Memory B cell (primary cell): ENCODE measurements around the gene DDX49.
"Not testable (repeated sequence)": the region's sequence is repeated elsewhere in the genome, so short reads cannot be mapped to it uniquely, and the experiment has no call there.

Experiments
- ATAC-seq: fragments of 150-1000 bp; cut with Tn5 transposase; 2 replicates; pipeline ENCODE4 v1.10.0; 2021; ENCODE audit warnings: low read depth, mild to moderate bottlenecking, moderate library complexity
- DNase-seq, 2 donors: peaks; one replicate each; pipeline ENCODE4 v3.0.0; 2022; ENCODE audit warnings: low spot score in 2 of 2
- H3K27ac Mint-ChIP-seq: one replicate; pipeline ENCODE4 v1.8.0; 2022; ENCODE audit warnings: mild to moderate bottlenecking, moderate library complexity, mixed read lengths
- H3K27me3 Mint-ChIP-seq: one replicate; pipeline ENCODE4 v1.8.0; 2022; ENCODE audit warnings: mixed read lengths
- H3K36me3 Mint-ChIP-seq: one replicate; pipeline ENCODE4 v1.8.0; 2022; ENCODE audit warnings: mild to moderate bottlenecking, mixed read lengths
- H3K4me1 Mint-ChIP-seq: one replicate; pipeline ENCODE4 v1.8.0; 2022; ENCODE audit warnings: mixed read lengths
- H3K4me3 Mint-ChIP-seq: one replicate; pipeline ENCODE4 v1.8.0; 2022; ENCODE audit warnings: mild to moderate bottlenecking, moderate library complexity, mixed read lengths
- H3K9me3 Mint-ChIP-seq: one replicate; pipeline ENCODE4 v1.8.0; 2022; ENCODE audit warnings: mixed read lengths

Gene DDX49

GRCh38 chr19:18900700-18901481 is 18.6 kb upstream of the DDX49 start:
- Mint-ChIP-seq H3K27ac (no peak overlapping the region), H3K4me3 (no peak overlapping the region), H3K9me3 (no peaks in the 10 kb centered on the region), H3K27me3 (peaks cover 8% of the 10 kb centered on the region), H3K4me1 (peaks cover 8% of the 10 kb centered on the region), H3K36me3 (peaks cover 15% of the 10 kb centered on the region)
- no peak for DNase-seq
- no peak for ATAC-seq

DNA sequence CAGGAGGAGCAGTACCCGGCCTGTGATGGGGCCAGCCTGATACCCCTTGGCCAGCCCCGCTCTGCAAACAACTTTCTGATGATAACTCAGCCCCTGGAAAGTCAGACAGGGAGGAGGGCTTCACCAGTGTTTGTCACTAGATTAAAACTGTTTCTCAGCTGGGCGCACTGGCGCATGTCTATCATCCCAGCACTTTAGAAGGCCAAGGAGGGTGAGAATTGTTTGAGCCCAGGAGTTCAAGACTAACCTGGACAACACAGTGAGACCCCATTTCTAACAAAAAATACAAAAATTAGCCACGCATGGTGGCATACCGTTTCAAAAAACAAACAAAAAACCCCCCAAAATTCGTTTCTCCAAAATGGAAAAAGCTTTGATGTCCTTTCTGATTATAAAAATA is 18.0 kb upstream of the DDX49 start:
- Mint-ChIP-seq H3K36me3 (peaks cover 19% of the 10 kb centered on the region), H3K4me3 (no peak overlapping the region), H3K27ac (no peak overlapping the region), H3K9me3 (no peaks in the 10 kb centered on the region), H3K27me3 (peaks cover 6% of the 10 kb centered on the region), H3K4me1 (peaks cover 5% of the 10 kb centered on the region)
- ATAC-seq: no peak
- no peak for DNase-seq

GRCh38 chr19:18902519-18902918 is 17.0 kb upstream of the DDX49 start:
- H3K27ac Mint-ChIP-seq, H3K9me3 Mint-ChIP-seq, H3K4me1 Mint-ChIP-seq, ATAC-seq, DNase-seq, H3K4me3 Mint-ChIP-seq, H3K27me3 Mint-ChIP-seq: not testable (repeated sequence)
- H3K36me3 Mint-ChIP-seq: peaks cover 19% of the 10 kb centered on the region

GRCh38 chr19:18903156-18904037 is 16.1 kb upstream of the DDX49 start:
- Mint-ChIP-seq H3K36me3 (peaks cover 19% of the 10 kb centered on the region), H3K9me3 (no peaks in the 10 kb centered on the region), H3K4me1 (no peaks in the 10 kb centered on the region), H3K4me3 (no peak overlapping the region), H3K27ac (no peak overlapping the region), H3K27me3 (no peaks in the 10 kb centered on the region)
- no peak for ATAC-seq
- DNase-seq: no peak

GRCh38 chr19:18904334-18905057 is 15.0 kb upstream of the DDX49 start:
- no peaks in the 10 kb centered on the region for H3K9me3 Mint-ChIP-seq
- no peak overlapping the region for H3K27ac Mint-ChIP-seq
- H3K27me3 Mint-ChIP-seq: no peaks in the 10 kb centered on the region
- H3K36me3 Mint-ChIP-seq: peaks cover 18% of the 10 kb centered on the region
- H3K4me3 Mint-ChIP-seq: no peak overlapping the region
- DNase-seq (no peak), ATAC-seq (no peak)
- no peaks in the 10 kb centered on the region for H3K4me1 Mint-ChIP-seq

DNA sequence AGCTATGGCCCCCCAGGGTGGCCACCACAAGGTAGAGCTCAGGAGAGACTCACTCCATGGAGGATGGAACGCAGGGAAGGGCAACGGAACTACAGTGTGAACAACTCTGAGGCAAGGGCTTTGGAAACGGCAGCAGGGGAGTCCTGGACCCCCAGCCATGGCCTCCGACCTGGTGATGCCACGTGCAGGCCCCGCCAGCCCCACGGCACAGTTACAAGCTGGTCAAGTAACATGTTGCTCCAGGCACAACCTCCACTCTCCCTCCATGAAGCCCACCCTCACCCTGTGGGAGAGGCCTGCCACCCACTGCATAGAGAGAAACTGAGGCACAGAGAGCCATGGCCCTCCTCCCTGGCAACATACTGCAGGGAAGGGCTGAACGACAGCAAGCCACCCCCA is 14.5 kb upstream of the DDX49 start:
- H3K27me3 Mint-ChIP-seq: no peaks in the 10 kb centered on the region
- no peak overlapping the region for H3K4me3 Mint-ChIP-seq
- no peak for DNase-seq
- no peaks in the 10 kb centered on the region for H3K4me1 Mint-ChIP-seq
- peaks cover 15% of the 10 kb centered on the region for H3K36me3 Mint-ChIP-seq
- no peak overlapping the region for H3K27ac Mint-ChIP-seq
- no peak for ATAC-seq
- H3K9me3 Mint-ChIP-seq: no peaks in the 10 kb centered on the region

DNA sequence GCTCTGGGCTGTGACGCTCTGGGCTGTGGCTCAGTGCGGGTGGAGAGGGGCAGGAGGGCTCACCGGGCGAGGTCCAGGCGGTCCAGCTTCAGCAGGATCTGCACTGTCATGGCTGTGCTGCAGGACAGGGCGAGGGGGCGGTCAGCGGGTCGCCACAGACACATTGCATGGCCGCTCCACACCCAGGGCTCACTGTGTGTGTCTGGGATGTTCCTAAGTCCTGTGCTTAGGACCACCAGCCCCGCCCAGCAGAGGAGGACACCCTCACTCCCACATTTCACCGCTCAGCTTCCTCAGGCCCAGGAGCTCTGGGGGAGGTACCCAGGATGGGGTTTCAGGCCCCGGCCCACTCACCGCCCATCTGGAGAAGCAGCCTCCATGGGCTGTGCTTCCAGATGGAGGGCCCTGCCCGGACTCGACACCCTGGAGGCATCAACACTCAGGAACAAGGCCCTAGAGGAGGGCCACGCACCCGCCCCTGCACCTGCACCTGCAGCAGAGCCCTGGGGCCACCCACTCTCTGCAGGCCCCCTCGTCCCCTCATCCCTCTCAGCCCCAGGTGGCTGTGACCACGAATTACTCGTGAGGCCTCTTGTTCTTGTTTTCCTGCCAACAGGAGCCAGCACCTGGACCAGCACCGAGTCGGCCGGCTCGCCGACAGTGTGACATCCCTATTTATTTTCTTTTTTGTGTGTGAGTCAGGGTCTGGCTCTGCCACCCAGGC is 13.8 kb upstream of the DDX49 start:
- no peak for DNase-seq
- Mint-ChIP-seq H3K27ac (no peak overlapping the region), H3K27me3 (no peaks in the 10 kb centered on the region), H3K36me3 (peaks cover 14% of the 10 kb centered on the region), H3K9me3 (no peaks in the 10 kb centered on the region), H3K4me3 (no peak overlapping the region), H3K4me1 (no peaks in the 10 kb centered on the region)
- ATAC-seq: no peak

DNA sequence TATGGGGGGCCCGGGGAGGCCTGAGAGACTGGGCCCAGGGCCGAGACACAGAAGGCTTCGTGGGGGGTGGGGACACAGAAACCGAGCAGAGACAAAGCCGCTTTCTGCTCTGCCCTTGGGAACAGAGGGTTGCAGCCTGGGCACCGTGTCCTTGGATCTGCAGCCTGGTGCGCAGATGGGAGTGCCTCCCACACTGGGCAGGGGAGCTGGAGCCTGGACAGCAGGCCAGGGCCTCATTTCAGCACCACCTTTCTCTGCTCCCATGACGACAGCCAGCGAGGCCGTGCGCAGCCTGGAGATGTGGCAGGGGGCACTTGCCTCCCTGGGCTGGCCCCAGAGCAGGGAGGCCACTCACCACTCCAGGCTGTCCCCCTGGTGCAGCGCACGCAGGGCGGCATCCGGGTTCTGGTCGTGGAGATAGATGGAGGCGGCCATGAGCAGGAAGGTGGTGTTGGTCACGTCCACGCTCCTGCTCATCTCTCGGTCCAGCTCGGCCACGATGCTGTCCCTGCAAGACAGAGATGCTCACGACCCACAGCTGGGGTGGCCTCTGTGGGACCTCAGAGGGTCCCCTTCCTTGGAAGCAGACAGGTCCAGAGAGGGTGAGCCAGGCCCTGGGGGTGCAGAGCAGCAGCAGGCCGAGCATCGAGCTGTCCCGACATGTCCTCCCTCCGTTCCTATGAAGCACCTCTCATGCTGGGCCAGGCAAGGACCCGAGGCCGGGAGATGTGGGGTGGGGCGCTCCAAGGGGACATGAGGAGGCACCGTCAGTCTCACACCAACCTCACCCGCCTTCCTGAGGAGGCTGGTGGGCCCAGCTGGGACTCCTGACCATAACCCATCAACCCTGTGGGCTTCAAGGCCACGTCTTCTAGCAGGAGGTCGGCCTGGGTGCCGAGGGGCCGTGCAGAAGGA is 12.7 kb upstream of the DDX49 start:
- ATAC-seq (no peak), DNase-seq (no peak)
- H3K36me3 Mint-ChIP-seq: peaks cover 14% of the 10 kb centered on the region
- no peak overlapping the region for H3K27ac Mint-ChIP-seq
- no peak overlapping the region for H3K4me3 Mint-ChIP-seq
- no peaks in the 10 kb centered on the region for H3K27me3 Mint-ChIP-seq
- no peaks in the 10 kb centered on the region for H3K4me1 Mint-ChIP-seq
- no peaks in the 10 kb centered on the region for H3K9me3 Mint-ChIP-seq

DNA sequence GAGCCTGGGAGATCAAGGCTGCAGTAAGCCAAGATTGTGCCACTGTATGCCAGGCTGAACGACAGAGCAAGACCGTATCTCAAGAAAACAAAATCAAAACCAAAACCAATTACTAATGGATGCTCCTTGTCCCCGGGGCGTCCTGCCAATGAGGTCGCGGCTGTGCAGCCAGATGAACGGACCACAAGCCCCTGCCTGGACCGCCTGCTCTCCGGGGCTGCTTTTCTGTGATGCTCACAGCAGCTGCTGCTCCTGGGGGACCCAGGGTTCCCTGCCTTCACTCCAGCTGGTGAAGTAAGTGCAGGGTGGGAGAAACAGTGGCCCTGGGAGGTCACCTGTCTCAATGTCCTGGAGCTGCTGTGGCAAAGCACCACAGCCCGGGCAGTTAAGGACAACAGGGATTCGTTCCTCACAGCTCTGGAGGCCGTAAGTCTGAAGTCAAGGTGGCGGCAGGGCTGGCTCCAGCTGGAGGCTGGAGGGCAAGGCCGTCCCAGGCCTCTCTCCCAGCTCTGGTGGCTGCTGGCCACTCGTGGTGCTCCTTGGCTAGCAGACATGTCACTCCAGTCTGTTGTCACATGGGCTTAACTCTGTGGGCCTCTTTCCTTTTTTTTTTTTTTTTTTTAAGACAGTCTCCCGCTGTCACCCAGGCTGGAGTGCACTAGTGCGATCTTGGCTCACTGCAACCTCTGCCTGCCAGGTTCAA is 10.4 kb upstream of the DDX49 start:
- no peaks in the 10 kb centered on the region for H3K27me3 Mint-ChIP-seq
- H3K27ac Mint-ChIP-seq: no peak overlapping the region
- ATAC-seq: no peak
- peaks cover 20% of the 10 kb centered on the region for H3K36me3 Mint-ChIP-seq
- no peak for DNase-seq
- H3K4me3 Mint-ChIP-seq: no peak overlapping the region
- H3K4me1 Mint-ChIP-seq: peaks cover 6% of the 10 kb centered on the region
- no peaks in the 10 kb centered on the region for H3K9me3 Mint-ChIP-seq

- DNase-seq (no peak), ATAC-seq (no peak)
- no peak overlapping the region for H3K4me3 Mint-ChIP-seq
- H3K9me3 Mint-ChIP-seq: no peaks in the 10 kb centered on the region
- no peaks in the 10 kb centered on the region for H3K27me3 Mint-ChIP-seq
- peaks cover 20% of the 10 kb centered on the region for H3K36me3 Mint-ChIP-seq
- H3K27ac Mint-ChIP-seq: no peak overlapping the region
- H3K4me1 Mint-ChIP-seq: peaks cover 8% of the 10 kb centered on the region
These were observed 9.5 kb upstream of the DDX49 start for GRCh38 chr19:18910010-18910409.

GRCh38 chr19:18910801-18911436 is 8.6 kb upstream of the DDX49 start:
- DNase-seq: no peak
- H3K27ac Mint-ChIP-seq: no peak overlapping the region
- no peak overlapping the region for H3K4me3 Mint-ChIP-seq
- no peaks in the 10 kb centered on the region for H3K9me3 Mint-ChIP-seq
- peaks cover 15% of the 10 kb centered on the region for H3K36me3 Mint-ChIP-seq
- ATAC-seq: no peak
- no peaks in the 10 kb centered on the region for H3K27me3 Mint-ChIP-seq
- H3K4me1 Mint-ChIP-seq: peaks cover 12% of the 10 kb centered on the region

DNA sequence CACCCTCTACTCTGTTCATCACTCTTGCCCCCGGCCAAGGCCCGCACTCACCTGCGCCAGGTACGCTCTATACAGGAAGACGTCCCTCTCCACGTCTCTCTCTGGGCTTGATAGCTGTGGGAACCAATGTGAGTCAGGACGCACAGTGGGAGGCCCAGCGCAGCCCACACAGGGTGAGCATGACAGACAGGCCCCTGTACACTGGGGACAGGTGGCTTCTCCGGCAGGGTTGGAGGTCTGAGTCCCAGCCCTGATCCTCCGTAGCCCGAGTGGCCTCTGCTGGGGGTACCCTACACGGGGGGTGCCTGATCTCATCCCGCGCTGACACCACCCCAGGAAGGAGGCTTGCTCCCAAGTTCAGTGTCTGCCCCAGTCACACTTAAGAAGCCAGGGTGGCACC is 6.6 kb upstream of the DDX49 start:
- Mint-ChIP-seq H3K9me3 (no peaks in the 10 kb centered on the region), H3K27ac (no peak overlapping the region), H3K4me3 (no peak overlapping the region), H3K36me3 (peaks cover 15% of the 10 kb centered on the region), H3K27me3 (no peaks in the 10 kb centered on the region), H3K4me1 (peaks cover 19% of the 10 kb centered on the region)
- ATAC-seq (no peak), DNase-seq (no peak)
